Colon (tissue), 2 donors: ENCODE data around the gene UBXN11.

Source experiments
- FAIRE-seq: peaks from 2 replicates; lab custom pipeline; 2012; peaks lifted over from hg19 to GRCh38; lab: Jason Lieb, UNC
- donor health status: control.
- donor health status: control.

UBXN11 gene, protein sequence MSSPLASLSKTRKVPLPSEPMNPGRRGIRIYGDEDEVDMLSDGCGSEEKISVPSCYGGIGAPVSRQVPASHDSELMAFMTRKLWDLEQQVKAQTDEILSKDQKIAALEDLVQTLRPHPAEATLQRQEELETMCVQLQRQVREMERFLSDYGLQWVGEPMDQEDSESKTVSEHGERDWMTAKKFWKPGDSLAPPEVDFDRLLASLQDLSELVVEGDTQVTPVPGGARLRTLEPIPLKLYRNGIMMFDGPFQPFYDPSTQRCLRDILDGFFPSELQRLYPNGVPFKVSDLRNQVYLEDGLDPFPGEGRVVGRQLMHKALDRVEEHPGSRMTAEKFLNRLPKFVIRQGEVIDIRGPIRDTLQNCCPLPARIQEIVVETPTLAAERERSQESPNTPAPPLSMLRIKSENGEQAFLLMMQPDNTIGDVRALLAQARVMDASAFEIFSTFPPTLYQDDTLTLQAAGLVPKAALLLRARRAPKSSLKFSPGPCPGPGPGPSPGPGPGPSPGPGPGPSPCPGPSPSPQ

DNA sequence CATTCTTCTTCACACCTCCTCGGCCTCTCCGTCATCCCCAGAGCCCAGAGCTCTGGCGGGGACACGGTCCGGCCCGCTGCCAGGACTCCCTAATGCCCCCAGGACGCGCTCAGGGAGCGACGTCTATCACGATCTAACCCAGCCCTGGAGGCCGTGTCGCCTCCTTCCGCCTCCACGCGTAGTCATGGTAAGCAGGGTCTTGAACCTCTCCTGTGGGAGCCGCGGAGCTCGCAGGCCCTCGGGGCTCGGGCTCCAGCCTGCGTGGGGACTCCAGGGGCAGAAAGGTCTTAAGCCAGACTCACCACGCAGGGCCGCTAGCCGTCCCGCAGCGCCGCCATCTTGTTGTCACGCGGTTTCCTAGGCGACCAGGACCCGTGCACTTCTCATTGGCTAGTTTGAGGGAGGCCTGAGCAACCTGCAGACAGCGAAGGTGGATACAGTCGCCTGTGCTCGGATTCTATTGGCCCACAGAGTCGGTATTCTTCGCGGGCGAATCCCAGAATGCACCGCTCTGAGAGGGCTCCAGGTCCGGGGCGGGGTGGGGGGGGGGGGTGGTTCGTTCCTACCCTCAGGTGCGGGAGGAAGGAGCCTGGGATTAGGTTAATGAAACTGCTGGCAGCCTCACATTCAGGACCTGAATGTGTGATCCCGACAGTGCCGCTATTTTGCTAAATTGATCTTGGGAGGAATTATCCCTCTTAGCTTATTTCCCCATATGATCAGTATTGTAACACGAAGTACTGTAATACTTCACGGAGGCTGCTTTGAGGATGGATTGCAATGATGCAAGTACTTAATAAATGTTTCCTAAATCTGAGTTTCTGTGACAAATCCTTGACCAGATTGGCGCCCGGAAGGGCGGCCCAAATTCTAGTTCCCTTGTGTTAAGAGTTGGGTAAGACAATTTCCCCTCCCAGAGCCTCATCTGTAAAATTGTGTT, at the start of gene UBXN11:
TSS of gene UBXN11 (minus strand) at position 347 of the 940 bp plus-strand sequence. CDS start 3,753 bp downstream, outside the sequence.
- FAIRE-seq, result no peak

- no peak for FAIRE-seq
These were observed 49.7 kb upstream of the UBXN11 start for GRCh38 chr1:26356106-26356505.

DNA sequence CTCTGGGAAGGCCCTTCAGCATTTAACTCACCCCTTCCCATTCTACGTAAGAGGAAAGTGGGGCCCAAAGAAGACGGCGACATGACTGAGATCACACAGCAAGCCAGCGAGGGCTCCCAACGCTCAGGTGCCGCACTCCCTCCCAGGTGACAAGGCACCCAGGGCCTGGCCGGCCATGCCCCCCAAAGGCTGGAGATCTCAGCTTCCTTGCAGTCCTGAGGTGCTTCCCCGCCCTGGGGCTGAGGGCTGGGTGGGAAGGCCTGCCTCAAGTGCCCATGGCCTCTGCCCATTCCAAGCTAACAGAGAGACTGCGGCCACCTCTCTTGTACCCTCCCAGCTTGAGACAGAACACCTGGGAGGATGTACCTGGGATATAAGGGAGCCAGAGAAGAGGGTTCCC, 48.5 kb upstream of the UBXN11 start:
- no peak for FAIRE-seq

DNA sequence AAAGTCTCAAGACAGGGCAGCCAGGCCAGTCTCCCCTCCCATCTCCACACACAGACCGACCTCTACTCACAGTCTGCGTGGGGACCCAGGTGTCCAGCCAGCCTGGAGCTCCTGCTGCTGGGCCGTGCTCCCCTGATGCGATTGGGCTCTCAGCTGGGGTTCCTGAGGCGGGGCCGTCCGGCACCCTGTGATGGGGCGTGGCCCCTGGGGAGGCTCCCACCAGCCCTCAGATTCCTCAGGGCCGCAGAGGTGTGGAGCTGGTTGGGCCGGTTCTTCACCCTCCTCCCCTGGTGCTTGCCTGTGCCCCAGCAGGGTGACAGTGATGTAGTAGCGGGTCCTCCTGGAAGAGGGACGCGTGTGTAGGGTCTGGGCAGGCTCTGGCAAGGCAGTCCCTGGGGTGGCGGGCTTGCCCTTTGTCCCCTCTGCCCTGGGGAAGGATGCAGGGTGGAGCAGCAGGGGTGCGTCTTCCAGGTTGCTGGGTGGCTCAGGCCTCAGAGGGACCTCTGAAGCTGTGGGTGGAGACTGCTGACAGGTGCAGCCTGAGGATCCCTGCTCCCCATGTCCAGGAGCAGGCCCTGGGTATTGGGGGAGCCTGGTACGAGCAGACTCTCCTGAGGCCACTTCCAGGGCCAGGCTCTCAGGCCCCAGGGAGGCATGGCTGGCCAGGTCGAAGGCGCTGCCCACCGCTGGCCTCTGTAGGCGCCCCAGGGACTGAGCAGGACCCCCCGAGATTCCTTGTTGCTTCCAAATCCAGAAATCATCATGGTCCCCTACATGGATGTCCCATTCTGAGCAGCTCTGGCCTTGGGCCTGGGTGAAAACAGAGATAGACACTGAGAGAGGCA, 47.8 kb upstream of the UBXN11 start, which contains the start of gene CRYBG2:
TSS of gene CRYBG2 (minus strand) at position 155 of the 845 bp plus-strand sequence. CDS start 7,473 bp downstream, outside the sequence.
- FAIRE-seq, result no peak

DNA sequence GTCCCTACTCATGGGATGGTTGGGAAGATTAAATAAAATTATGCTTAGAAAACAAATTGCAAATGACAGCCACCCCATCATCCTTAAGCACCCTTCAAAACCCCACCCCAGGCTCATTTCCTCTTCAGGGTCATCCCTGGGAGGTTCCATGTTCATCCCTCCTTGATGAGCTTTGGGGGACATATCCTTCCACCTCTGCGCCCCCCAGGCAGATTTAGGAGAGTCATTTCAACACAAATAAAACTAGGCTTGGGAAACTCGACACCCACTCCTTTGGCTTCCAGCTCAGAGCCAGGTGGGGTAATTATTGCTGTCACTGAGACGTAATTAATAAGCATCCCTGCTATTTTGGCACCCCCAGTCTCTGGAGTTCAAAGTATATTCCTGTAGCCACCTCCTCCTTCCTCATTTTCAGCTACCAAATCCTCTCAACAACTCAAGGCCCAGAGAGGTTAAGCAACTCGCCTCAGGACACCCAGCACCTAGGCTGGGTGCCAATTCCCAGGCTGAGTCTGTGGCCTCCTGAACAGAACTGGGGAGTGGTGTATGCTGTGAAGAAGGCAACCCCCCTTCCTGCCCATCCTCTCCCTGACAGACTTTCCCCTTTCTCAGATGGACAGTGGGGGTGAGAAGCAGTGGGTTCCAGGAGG, 46.9 kb upstream of the UBXN11 start:
- FAIRE-seq, result no peak

GRCh38 chr1:26352338-26352679, 45.9 kb upstream of the UBXN11 start:
- FAIRE-seq, result no peak

DNA sequence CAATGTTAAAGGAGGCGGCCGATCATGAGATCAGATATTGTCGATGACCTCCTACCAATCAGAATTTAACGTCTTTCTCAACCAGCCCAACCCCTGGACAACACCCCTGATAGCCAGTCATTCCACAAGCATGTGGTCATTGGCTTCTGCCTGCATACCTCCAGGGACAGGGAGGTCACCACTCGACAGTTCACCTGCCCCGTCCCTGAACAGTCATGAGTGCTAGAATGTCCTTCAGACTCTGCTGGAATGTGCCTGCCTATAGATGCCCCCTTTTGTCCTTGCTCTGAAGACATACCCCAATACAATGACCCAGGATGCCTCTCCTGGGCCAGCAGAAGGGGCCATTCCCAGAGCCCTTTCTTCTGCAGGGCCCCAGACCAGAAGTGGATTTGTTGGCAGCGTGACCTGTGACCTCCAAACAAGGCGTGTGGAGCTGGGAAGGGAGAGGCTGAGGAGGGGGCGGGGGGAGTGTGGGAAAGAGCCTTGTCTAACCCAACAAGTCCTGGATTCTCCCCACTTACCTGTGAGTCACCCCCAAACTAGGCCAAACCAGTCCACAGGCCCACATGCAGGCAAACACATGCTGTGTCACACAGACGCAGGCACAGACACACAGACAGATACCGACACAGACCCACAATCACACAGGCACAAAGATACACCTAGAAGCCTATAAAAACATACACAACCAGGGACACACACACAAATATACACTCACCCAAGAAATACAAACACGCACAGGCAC, 45.3 kb upstream of the UBXN11 start:
- FAIRE-seq, result no peak

DNA sequence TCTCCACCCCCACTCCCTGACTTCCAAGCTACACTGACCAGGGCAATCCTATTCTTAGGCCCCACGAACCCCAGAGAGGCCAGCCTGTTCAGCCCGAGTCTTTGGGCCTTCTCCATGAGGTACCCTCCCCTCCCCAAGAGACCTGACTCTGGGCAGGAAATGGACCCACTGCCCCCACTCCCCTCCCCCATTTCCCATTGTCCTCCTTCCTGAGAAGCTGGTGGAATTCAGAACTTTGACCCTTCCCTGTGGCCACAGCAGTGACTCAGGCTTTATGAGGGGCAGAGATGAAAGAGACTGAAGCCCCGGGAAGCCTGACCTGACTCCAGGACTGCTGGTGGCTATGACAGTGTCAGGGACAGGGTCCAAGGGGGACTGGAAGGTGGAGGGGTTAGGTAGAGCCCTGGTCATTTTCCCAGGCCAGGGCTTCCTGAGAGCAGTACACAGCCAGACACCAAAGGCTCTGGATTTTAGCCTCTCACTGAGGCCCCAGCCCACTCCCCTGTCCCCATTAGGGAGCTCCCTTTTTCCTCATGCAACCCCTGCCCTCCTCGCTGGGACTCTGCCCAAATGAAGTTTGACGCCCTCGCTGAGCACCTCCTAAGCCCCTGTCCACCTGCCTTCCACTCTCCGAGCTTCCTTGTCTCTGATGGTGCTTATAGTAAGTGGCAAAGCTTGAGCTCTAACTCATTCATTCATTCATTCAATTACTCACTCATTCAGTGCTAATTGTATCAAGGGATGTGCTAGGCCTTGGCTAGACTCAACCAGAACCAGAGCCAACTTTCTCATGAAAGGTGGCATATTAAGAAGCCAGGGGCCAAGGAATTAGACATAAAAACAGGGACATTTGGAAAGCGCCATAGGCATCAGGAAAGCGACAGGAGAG, 44.5 kb upstream of the UBXN11 start:
- no peak for FAIRE-seq

- FAIRE-seq, result no peak
These were observed 43.9 kb upstream of the UBXN11 start for GRCh38 chr1:26350343-26350700.

GRCh38 chr1:26349877-26350244, 43.4 kb upstream of the UBXN11 start:
- FAIRE-seq, result no peak

- FAIRE-seq, result no peak
These were observed 42.9 kb upstream of the UBXN11 start for GRCh38 chr1:26349188-26349876.

DNA sequence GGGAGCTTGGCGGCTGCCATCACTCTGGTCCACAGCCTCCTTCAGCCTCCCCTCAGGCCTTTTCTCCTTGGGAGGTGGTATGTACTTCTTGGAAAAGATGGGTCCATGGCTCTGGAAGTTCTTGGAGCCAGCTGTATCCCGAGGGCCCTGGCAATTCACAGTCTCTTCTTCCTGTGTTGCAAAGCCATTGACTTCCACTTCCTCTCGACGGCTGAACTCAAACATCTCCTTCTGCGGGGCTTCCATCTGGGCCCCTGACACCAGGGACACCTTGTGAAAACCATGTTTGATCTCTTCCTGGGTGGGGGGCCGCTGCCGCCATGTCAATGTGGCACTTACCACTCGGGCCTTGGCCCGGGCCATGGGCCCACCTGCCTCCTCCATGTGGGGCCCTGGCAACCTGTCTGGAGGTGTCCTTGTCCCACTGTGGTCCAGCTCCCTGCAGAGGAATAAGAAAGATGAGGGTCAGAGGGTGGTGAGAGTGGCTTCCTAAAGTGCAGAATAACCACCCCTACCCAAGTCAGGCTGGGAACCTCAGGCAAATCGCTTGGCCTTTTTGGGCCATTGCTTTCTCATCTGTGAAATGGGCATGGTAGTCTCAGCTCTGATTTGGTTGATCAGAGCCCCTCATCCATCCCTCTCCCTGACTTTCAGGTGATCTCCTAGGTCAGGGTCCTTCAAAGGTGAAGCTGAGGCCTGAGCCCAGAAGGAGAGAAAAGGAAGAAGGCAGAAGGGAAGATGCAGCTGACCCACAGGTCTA, 40.0 kb upstream of the UBXN11 start:
- no peak for FAIRE-seq

GRCh38 chr1:26345718-26346117, 39.3 kb upstream of the UBXN11 start:
- no peak for FAIRE-seq

- FAIRE-seq, result no peak
These were observed 37.9 kb upstream of the UBXN11 start for GRCh38 chr1:26344147-26344920.

- no peak for FAIRE-seq
These were observed 33.6 kb upstream of the UBXN11 start for GRCh38 chr1:26340047-26340481.

- no peak for FAIRE-seq
These were observed 32.2 kb upstream of the UBXN11 start for GRCh38 chr1:26338670-26339069.

DNA sequence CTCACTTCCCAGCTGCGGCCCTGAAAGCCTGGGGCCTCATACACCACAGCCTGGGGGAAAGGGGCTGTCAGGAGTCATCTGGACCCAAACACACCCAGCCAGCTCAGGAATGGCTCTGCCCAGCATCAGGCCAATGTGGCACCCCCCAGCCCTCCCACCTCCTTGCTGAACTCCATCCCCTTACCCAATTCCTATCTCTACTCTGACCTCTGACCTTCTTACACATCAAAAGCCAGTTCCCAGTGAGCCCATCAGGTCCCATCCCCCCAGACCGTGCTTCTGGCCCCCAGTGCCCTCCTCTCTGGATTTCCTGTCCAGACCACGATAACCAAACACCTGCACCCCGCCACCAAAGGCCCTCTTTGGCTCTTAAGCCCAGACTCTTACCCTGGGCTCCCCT, 31.2 kb upstream of the UBXN11 start:
- no peak for FAIRE-seq

GRCh38 chr1:26337206-26337535, 30.7 kb upstream of the UBXN11 start:
- FAIRE-seq, result no peak
